Coronary artery (tissue), 2 donors: ENCODE measurements around the gene ZNF346.
A peak's percentile ranks its signal among the peaks of the same experiment; 100 is the strongest.

Experiments
- DNase-seq: peaks from one replicate; pipeline ENCODE4 v3.0.0-alpha.2; 2017; ENCODE audit warnings: low spot score
- H3K27ac ChIP-seq, 2 donors: fragments of 200-600 bp; sonication (generic); one replicate each; pipeline ENCODE4 v1.5.1; 2016 to 2019
- H3K4me3 ChIP-seq: fragments of 200-600 bp; sonication (generic); 2 replicates; pipeline ENCODE4 v1.5.1; 2016; ENCODE audit warnings: mild to moderate bottlenecking, moderate library complexity
- CTCF ChIP-seq: fragments of 200-600 bp; sonication (generic); IDR thresholded peaks from one replicate; pipeline ENCODE4 v1.5.1; 2019; ENCODE audit warnings: antibody characterized with exemption

ZNF346 gene

GRCh38 chr5:177094224-177095087 is 72.0 kb downstream of the ZNF346 start:
- H3K4me3 ChIP-seq = no peak overlapping the region
- TF ChIP-seq CTCF = no peak
- peak; percentile 76 for DNase-seq
- no peak overlapping the region for H3K27ac ChIP-seq

GRCh38 chr5:177095088-177095669 is 72.7 kb downstream of the ZNF346 start:
- TF ChIP-seq CTCF = no peak
- H3K27ac ChIP-seq = no peak overlapping the region

GRCh38 chr5:177096162-177097015 is 73.9 kb downstream of the ZNF346 start:
- Histone ChIP-seq H3K4me3 (no peak overlapping the region), H3K27ac (no peak overlapping the region)
- no peak for DNase-seq
- TF ChIP-seq CTCF = no peak

More at GRCh38 chr5:177095088-177095669, 72.7 kb downstream of the ZNF346 start:
- DNase-seq = peak; percentile 69
- no peak overlapping the region for H3K4me3 ChIP-seq

GRCh38 chr5:177097016-177097985 is 74.8 kb downstream of the ZNF346 start:
- no peak overlapping the region for H3K27ac ChIP-seq
- no peak overlapping the region for H3K4me3 ChIP-seq
- TF ChIP-seq CTCF = no peak
- DNase-seq = no peak

- no peak for TF ChIP-seq CTCF
- Histone ChIP-seq H3K27ac (no peak overlapping the region), H3K4me3 (no peak overlapping the region)
- no peak for DNase-seq
These were observed 75.6 kb downstream of the ZNF346 start for GRCh38 chr5:177098120-177098469.

- DNase-seq = no peak
- no peak overlapping the region for H3K27ac ChIP-seq
- no peak overlapping the region for H3K4me3 ChIP-seq
- TF ChIP-seq CTCF = no peak
These were observed 76.1 kb downstream of the ZNF346 start for GRCh38 chr5:177098470-177099141.
